Posterior vena cava (tissue), 2 donors: ENCODE results near the gene NPAS3. TPM values are rescaled to one million over a fixed set of nuclear protein-coding genes. Genes with fewer than 3 reads are reported as not detected.

Experiments used
- DNase-seq: peaks from one replicate; pipeline ENCODE4 v3.0.0-alpha.2; 2020; ENCODE audit warnings: low spot score
- intact Hi-C, 2 donors: fragments of 100-400 bp; cut with DNase I; formaldehyde crosslinking; loops; one replicate each; pipeline versions ENCODE4 v1.14.1 to v1.14.2; 2022 to 2023
- total RNA-seq, 2 donors: library from RNA; stranded (reverse); fragmentation: NEBNext Ultra II Directional; extraction: Animal tissue kit (Norgen Biotek cat#: 25700); gene quantifications; one replicate each; pipeline ENCODE4 v1.2.1, GENCODE V29; 2021
- donor health status: DM: yes; HTN: yes; CAD: no.
- donor health status: DM: yes; HTN: yes; CAD: no.

Gene NPAS3
- total RNA-seq, 2 donors from 2014 or later: 1.3 to 2.6 TPM

GRCh38 chr14:33541171-33541570 is 602.5 kb downstream of the NPAS3 start:
- intact Hi-C loops: no loop called here
- DNase-seq: no peak

GRCh38 chr14:33542338-33543287 is 603.9 kb downstream of the NPAS3 start:
- DNase-seq: no peak
- intact Hi-C loops: no loop called here

GRCh38 chr14:33545696-33546095 is 607.0 kb downstream of the NPAS3 start:
- intact Hi-C loops: no loop called here
- DNase-seq: no peak

GRCh38 chr14:33548606-33549005 is 609.9 kb downstream of the NPAS3 start:
- no peak for DNase-seq
- intact Hi-C loops: no loop called here

GRCh38 chr14:33551963-33552362 is 613.3 kb downstream of the NPAS3 start:
- no peak for DNase-seq
- intact Hi-C loops: no loop called here

GRCh38 chr14:33553706-33554278 is 615.1 kb downstream of the NPAS3 start:
- DNase-seq: no peak
- intact Hi-C loops: no loop called here

GRCh38 chr14:33554988-33555387 is 616.3 kb downstream of the NPAS3 start:
- intact Hi-C loops: no loop called here
- no peak for DNase-seq

GRCh38 chr14:33555710-33556350 is 617.2 kb downstream of the NPAS3 start:
- intact Hi-C loops: no loop called here
- no peak for DNase-seq

- intact Hi-C loops: no loop called here
- no peak for DNase-seq
These were observed 617.9 kb downstream of the NPAS3 start for GRCh38 chr14:33556382-33557121.

GRCh38 chr14:33560718-33561431 is 622.2 kb downstream of the NPAS3 start:
- intact Hi-C loops: no loop called here

GRCh38 chr14:33561488-33562175 is 623.0 kb downstream of the NPAS3 start:
- intact Hi-C loops: no loop called here
- DNase-seq: no peak

More at GRCh38 chr14:33560718-33561431, 622.2 kb downstream of the NPAS3 start:
- no peak for DNase-seq

- intact Hi-C loops: no loop called here
- DNase-seq: no peak
These were observed 624.7 kb downstream of the NPAS3 start for GRCh38 chr14:33563191-33563900.

- DNase-seq: no peak
- intact Hi-C loops: no loop called here
These were observed 625.2 kb downstream of the NPAS3 start for GRCh38 chr14:33563901-33564197.

GRCh38 chr14:33564774-33565630 is 626.3 kb downstream of the NPAS3 start:
- intact Hi-C loops: no loop called here
- no peak for DNase-seq

GRCh38 chr14:33566082-33566481 is 627.4 kb downstream of the NPAS3 start:
- DNase-seq: no peak
- intact Hi-C loops: no loop called here

GRCh38 chr14:33567023-33567728 is 628.5 kb downstream of the NPAS3 start:
- intact Hi-C loops: no loop called here
- no peak for DNase-seq

GRCh38 chr14:33567731-33568130 is 629.1 kb downstream of the NPAS3 start:
- intact Hi-C loops: no loop called here
- DNase-seq: no peak
